DOHH2 (cell line): ENCODE data around the gene SPRR3.

Source experiments
- H3F3A ChIP-seq: fragments of 200-600 bp; sonication (generic), shearing (Covaris generic); 2 replicates; pipeline ENCODE4 v1.6.0; 2016; ENCODE audit warnings: antibody characterized with exemption, mild to moderate bottlenecking; ENCODE audit not compliant: control insufficient read depth, insufficient read depth
- H3K27ac ChIP-seq: fragments of 200-600 bp; sonication (generic); 2 replicates; pipeline ENCODE4 v1.5.1; 2014; ENCODE audit warnings: low read depth, mild to moderate bottlenecking, low read length, moderate library complexity
- H3K27me3 ChIP-seq: fragments of 200-600 bp; sonication (generic); 2 replicates; pipeline ENCODE4 v1.6.1; 2014; ENCODE audit warnings: mild to moderate bottlenecking, low read length, mixed read lengths; ENCODE audit not compliant: control insufficient read depth
- H3K36me3 ChIP-seq: fragments of 200-600 bp; sonication (generic); 2 replicates; pipeline ENCODE4 v1.6.1; 2014; ENCODE audit warnings: mild to moderate bottlenecking, low read length, moderate library complexity, mixed read lengths; ENCODE audit not compliant: control insufficient read depth
- H3K4me1 ChIP-seq: fragments of 200-600 bp; sonication (generic); 2 replicates; pipeline ENCODE4 v1.6.1; 2014; ENCODE audit warnings: mild to moderate bottlenecking, low read length, mixed read lengths; ENCODE audit not compliant: control insufficient read depth
- H3K4me2 ChIP-seq: fragments of 200-600 bp; sonication (generic); 2 replicates; pipeline ENCODE4 v1.6.0; 2014; ENCODE audit warnings: mild to moderate bottlenecking, low read length, moderate library complexity
- H3K4me3 ChIP-seq: fragments of 200-600 bp; sonication (generic); 2 replicates; pipeline ENCODE4 v1.5.1; 2014; ENCODE audit warnings: mild to moderate bottlenecking, low read length, mixed read lengths
- H3K79me2 ChIP-seq: fragments of 200-600 bp; sonication (generic); 2 replicates; pipeline ENCODE4 v1.6.1; 2014; ENCODE audit warnings: mild to moderate bottlenecking, low read length, mixed read lengths; ENCODE audit not compliant: control insufficient read depth
- H3K9me2 ChIP-seq: fragments of 200-600 bp; sonication (generic); replicated peaks from 2 replicates; pipeline ENCODE4 v1.6.1; 2014; ENCODE audit warnings: mild to moderate bottlenecking, low read length, mixed read lengths; ENCODE audit not compliant: control insufficient read depth
- H3K9me3 ChIP-seq: fragments of 200-600 bp; sonication (generic); 2 replicates; pipeline ENCODE4 v1.6.1; 2014; ENCODE audit warnings: antibody characterized with exemption, low read length, mixed read lengths; ENCODE audit not compliant: control insufficient read depth, insufficient read depth
- H4K20me1 ChIP-seq: fragments of 200-600 bp; sonication (generic); 2 replicates; pipeline ENCODE4 v1.6.0; 2014; ENCODE audit warnings: low read depth, mild to moderate bottlenecking, antibody characterized with exemption, low read length, moderate library complexity; ENCODE audit not compliant: control insufficient read depth, insufficient read depth
- EZH2phosphoT487 ChIP-seq: fragments of 200-600 bp; sonication (generic); IDR thresholded peaks from 2 replicates; pipeline ENCODE4 v1.6.1; 2017; ENCODE audit warnings: borderline replicate concordance, mild to moderate bottlenecking, antibody characterized with exemption, low read length, moderate library complexity, mixed read lengths
- TF ChIP-seq, protein P1 (sequence below): fragments of 200-600 bp; sonication (generic); IDR thresholded peaks from one replicate; pipeline ENCODE4 v1.5.1; 2014; ENCODE audit warnings: antibody characterized with exemption, mild to moderate bottlenecking, low read depth, low read length; ENCODE audit not compliant: poor library complexity, severe bottlenecking

The SPRR3 gene

DNA sequence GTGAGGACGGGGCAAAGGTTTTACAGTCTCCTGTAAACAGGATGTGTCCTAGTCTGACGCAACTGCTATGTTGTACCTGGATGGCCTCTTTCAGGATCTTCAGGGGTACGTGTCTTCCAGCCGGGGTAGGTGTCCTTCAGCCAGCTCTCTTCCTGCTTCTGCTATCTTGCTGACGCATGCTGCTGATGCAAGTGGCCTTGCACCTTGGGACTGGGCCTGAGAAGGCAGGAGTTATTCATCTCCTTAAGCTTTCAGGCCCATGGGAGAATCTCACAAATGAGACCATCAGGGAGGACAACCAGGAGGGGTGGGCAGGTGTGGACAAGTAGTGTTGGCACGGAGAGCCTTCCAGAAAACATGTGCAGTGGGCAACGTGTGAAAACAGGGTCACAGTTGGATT is 21.6 kb downstream of the SPRR3 start:
- Histone ChIP-seq H4K20me1 (no peaks in the 10 kb centered on the region), H3K4me3 (no peak overlapping the region), H3K9me3 (peaks cover under 1% of the 10 kb centered on the region; the same call in 1 of the 2 replicates), H3K9me2 (no peaks in the 10 kb centered on the region), H3K27ac (no peak overlapping the region), H3K4me2 (no peak overlapping the region), H3K36me3 (no peaks in the 10 kb centered on the region), H3K27me3 (no peaks in the 10 kb centered on the region), H3K4me1 (no peaks in the 10 kb centered on the region), H3F3A (no peaks in the 10 kb centered on the region), H3K79me2 (no peaks in the 10 kb centered on the region)
- TF ChIP-seq, protein P1, sequence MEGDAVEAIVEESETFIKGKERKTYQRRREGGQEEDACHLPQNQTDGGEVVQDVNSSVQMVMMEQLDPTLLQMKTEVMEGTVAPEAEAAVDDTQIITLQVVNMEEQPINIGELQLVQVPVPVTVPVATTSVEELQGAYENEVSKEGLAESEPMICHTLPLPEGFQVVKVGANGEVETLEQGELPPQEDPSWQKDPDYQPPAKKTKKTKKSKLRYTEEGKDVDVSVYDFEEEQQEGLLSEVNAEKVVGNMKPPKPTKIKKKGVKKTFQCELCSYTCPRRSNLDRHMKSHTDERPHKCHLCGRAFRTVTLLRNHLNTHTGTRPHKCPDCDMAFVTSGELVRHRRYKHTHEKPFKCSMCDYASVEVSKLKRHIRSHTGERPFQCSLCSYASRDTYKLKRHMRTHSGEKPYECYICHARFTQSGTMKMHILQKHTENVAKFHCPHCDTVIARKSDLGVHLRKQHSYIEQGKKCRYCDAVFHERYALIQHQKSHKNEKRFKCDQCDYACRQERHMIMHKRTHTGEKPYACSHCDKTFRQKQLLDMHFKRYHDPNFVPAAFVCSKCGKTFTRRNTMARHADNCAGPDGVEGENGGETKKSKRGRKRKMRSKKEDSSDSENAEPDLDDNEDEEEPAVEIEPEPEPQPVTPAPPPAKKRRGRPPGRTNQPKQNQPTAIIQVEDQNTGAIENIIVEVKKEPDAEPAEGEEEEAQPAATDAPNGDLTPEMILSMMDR, result no peak
- no peak for TF ChIP-seq EZH2phosphoT487

DNA sequence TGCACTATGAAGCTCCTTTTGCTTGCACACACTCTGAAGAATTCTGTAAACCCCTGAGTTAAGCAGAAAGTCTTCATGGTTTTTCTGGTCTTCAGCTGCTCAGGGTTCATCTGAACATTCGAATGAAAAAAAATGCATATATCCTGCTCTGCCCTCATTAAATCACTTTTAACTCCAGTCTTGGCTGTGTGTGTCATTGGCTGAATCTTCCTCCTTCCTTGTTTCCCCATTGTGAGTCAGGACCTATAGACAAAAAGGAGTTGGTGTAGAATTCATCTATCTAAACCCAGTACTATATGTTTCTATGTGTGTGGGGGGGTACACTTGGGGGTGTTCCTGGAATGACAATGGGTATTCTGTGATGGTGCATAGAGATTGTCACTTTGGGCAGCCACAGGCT is 22.9 kb downstream of the SPRR3 start:
- no peaks in the 10 kb centered on the region for H3K9me3 ChIP-seq
- H3K4me1 ChIP-seq, result no peaks in the 10 kb centered on the region
- no peaks in the 10 kb centered on the region for H3F3A ChIP-seq
- H3K27me3 ChIP-seq, result no peaks in the 10 kb centered on the region
- H3K27ac ChIP-seq, result no peak overlapping the region
- no peak overlapping the region for H3K4me3 ChIP-seq
- H3K79me2 ChIP-seq, result no peaks in the 10 kb centered on the region
- H4K20me1 ChIP-seq, result no peaks in the 10 kb centered on the region
- H3K4me2 ChIP-seq, result no peak overlapping the region
- H3K9me2 ChIP-seq, result no peaks in the 10 kb centered on the region
- TF ChIP-seq EZH2phosphoT487, result no peak
- TF ChIP-seq, protein P1, result no peak
- no peaks in the 10 kb centered on the region for H3K36me3 ChIP-seq

DNA sequence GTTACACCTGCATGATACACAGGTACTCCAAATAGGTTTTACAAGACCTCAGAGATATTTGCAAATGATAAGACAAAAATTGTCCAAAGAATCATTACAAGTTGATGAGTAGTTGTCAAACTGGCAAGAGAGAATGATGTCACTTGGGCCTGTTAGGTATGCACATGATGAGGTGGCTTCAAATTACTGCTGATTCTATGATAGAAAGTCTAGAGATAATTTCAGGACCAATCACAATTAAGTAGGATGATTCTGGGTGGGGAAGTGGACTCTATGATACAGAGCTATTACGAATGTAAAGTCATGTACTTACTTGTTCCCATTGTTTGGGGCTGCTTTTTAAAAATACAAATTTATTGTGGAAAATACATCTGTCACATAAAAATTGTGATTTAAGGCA is 24.2 kb downstream of the SPRR3 start:
- no peak overlapping the region for H3K4me3 ChIP-seq
- H4K20me1 ChIP-seq, result no peaks in the 10 kb centered on the region
- H3K27me3 ChIP-seq, result no peaks in the 10 kb centered on the region
- no peaks in the 10 kb centered on the region for H3K36me3 ChIP-seq
- H3K4me2 ChIP-seq, result no peak overlapping the region
- H3F3A ChIP-seq, result no peaks in the 10 kb centered on the region
- no peaks in the 10 kb centered on the region for H3K4me1 ChIP-seq
- no peaks in the 10 kb centered on the region for H3K9me3 ChIP-seq
- H3K27ac ChIP-seq, result no peak overlapping the region
- no peaks in the 10 kb centered on the region for H3K9me2 ChIP-seq
- TF ChIP-seq EZH2phosphoT487, result no peak
- TF ChIP-seq, protein P1, result no peak
- no peaks in the 10 kb centered on the region for H3K79me2 ChIP-seq

DNA sequence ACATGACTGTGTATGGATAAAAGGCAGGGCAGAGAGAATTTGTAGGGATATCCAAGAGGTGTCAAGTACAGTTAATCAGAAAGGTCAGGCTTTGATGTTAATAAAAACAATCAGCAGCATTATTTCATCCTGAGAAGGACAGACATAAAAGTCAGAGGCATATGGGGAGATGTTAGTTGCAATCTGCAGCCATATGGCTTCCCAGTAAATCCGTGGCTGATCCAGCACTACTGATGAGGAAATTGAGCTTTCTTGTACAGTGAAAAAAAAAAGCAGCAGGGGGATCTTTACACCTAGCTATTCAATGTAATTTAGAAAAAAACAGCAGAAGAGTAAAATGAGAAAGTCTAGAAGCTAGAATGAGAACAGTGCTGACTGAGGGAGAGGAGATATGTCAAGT is 27.2 kb downstream of the SPRR3 start:
- no peaks in the 10 kb centered on the region for H3K4me1 ChIP-seq
- TF ChIP-seq, protein P1, result no peak
- TF ChIP-seq EZH2phosphoT487, result no peak
- no peaks in the 10 kb centered on the region for H3K36me3 ChIP-seq
- no peaks in the 10 kb centered on the region for H3F3A ChIP-seq
- H3K79me2 ChIP-seq, result no peaks in the 10 kb centered on the region
- H3K4me2 ChIP-seq, result no peak overlapping the region
- no peaks in the 10 kb centered on the region for H4K20me1 ChIP-seq
- H3K27ac ChIP-seq, result no peak overlapping the region
- no peaks in the 10 kb centered on the region for H3K9me3 ChIP-seq
- H3K9me2 ChIP-seq, result no peaks in the 10 kb centered on the region
- H3K27me3 ChIP-seq, result no peaks in the 10 kb centered on the region
- no peak overlapping the region for H3K4me3 ChIP-seq
